GOT3 (cell line): ENCODE results near the gene PTPRT.

Source experiments
- DNase-seq: peaks from one replicate; lab custom pipeline; 2025; ENCODE audit warnings: mixed read lengths; lab: John Stamatoyannopoulos, UW

PTPRT gene

DNA sequence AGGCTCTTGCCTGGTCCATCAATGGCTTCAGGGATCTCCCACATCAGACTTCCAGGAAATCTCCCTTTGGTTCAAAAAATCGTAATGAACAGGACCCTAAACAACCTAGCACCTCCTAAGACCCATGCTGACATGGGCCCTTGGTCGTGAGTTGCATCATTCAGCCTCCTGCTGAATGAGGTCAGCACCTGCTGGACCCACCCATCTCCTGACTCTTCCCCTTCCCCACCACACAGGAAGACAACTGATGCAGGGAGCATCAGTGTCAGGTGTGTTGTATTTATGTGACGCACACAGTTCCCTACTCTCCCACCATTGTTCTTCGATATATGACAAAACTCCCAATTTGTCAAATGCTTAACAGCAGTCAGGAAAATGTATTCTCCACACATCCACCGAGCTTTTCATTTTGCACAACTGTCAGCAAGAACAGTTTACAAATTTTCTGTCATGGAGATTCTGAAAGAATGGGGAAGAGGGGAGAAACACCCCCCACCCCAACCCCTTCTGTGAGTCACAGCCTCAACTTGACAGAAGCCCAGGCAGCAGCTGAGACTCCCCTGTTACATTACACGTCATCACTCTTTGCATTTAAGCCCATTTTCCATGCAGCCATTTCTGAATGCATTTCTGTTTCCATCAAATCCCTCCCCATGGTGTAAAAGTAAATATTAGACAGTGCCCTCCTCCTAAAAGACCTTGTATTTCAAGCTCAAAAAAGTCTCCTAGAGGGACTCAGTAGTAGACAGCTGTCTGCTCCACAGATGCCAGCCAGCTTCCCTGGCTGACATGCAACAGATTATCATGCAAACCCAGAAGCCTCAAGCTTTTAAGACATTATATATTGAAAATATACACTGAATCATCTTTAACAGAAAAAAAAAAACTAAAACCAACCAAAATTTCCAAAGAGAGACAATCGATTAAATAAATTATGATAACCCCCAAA is 577.5 kb downstream of the PTPRT start:
- DNase-seq = no peak

DNA sequence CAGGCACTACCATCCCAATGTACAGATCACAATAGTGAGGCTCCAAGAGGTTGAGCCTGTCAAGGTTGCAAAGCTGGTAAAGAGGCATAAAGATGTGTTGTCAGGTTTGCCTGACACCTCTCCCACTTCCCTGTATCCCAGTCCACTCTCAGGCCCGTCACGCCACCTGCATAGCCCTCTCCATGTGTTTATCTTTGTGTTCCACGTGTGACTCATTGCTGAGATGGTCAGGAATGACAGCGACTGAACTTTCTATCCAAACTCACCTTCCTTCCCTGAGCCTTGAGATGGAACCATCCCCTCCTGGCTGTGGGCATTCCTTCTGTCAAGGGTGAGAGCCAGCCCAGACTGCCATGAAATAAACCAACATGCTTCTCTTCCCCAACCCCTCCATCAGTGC is 578.3 kb downstream of the PTPRT start:
- DNase-seq = no peak

- no peak for DNase-seq
Observed at GRCh38 chr20:42610070-42610469, 579.6 kb downstream of the PTPRT start.

GRCh38 chr20:42609618-42610017 is 580.1 kb downstream of the PTPRT start:
- no peak for DNase-seq

DNA sequence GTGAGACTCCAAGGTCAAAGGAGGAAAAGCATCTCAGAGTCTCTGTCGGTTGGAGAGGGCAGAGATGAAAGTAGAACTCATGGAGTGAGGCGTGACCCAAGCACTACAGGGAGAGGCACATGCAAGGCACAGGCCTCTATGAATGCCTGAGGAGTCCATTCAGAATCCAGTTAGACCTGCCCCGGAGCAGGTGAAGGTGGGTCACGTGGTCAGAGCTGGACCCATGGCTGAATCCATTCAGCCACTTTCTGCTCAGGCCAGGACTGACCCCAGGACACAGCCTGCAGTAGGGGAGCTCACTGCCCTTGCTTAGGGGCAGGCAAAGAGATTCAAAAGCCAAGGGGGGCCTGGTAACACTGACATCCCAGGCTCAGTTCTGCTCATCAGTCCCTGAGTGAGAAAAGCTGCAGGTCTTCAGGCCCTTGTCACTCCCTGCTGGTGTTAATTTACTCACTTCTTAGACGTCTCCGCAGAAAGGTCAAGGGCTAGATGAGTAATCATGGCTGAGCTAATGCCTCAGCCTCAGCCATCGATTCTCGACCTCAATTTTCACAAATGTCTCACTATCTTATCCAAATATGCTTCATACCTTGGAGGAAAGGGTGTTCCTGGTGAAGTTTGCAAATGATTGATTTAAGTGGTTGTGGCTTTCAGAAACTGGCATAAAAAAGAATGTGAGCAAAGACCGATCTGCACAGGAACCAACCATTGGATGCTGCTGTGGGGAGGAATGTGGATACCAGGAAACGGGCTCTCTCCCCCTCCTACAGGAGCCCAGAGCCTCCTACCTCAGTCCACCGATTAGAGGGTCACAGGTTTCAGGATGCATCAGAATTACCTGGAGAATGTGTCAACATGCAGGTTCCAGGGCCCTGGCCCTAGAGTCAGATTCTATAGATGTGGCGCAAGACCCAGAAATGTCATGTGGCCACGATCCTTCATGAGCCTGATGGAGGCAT is 584.4 kb downstream of the PTPRT start:
- DNase-seq = no peak

GRCh38 chr20:42603655-42604054 is 586.1 kb downstream of the PTPRT start:
- no peak for DNase-seq

- no peak for DNase-seq
Observed at GRCh38 chr20:42598581-42598980, 591.1 kb downstream of the PTPRT start.

- no peak for DNase-seq
Observed at GRCh38 chr20:42595625-42596024, 594.1 kb downstream of the PTPRT start.

DNA sequence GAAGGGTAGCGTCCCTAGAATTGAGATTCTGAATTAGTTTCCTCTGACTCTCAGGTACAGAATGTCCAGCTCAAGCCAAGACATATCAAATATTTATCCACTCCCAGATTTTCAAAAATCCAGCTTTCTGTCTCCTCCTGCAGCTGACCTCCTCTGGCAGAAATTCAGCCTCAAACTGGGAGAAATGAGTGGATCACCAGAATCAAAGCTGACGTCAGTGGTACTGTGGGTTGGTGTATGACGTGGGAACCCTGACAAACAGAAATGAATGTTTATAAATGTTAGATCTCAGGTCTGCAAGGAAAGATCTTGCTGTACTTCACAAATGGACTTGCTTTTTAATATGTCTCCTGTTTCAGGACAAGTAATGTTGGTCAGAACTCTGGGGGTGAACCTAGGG is 595.0 kb downstream of the PTPRT start:
- no peak for DNase-seq

DNA sequence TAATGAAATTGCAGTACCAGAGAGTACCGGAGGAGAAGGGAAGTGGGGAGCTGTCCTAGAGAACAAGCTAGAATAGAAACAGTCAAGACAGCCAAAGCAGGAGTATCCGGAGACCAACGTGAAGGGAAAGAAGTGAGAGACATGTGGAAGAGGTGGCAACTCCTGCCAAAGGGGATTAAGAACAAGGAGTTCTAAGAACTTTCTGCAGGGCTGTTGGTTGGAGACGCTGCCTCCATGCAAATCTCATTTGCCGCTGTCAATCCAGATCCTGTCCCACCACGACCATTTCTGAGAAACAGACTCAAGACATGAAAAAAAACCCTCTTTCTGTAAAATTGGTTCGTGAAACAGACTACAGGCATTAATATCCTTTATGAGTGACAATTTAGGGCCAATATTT is 595.7 kb downstream of the PTPRT start:
- no peak for DNase-seq

DNA sequence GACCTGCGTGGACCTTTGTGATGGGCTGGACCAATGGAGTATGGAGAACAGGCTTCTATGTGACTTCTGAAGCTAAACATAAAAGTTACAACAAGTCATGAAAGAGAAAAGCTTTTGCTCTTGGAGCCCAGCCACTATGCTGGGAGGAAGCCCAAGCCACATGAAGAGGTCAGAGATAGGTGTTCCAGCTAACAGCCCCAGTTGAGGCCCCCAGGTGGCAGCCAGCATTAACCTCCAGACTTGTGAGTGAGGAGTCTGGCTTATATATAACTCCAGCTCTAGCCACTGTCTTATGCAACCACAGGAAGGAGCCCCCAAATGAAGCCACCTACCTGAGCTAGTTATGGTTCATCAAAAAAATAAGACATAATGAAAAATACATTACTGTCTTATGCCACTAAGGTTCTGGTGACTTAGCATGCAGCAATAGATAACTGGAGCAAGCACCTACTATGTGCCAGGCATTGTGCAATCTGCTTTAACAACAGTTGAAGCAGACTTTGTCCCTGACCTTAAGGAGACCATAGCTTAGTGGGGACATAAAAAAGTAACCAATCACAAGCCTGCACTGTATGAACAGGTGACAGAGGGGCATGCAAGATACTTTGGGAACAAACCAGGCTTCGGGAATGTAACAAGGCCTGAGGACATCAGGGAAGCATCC is 599.6 kb downstream of the PTPRT start:
- DNase-seq = no peak

DNA sequence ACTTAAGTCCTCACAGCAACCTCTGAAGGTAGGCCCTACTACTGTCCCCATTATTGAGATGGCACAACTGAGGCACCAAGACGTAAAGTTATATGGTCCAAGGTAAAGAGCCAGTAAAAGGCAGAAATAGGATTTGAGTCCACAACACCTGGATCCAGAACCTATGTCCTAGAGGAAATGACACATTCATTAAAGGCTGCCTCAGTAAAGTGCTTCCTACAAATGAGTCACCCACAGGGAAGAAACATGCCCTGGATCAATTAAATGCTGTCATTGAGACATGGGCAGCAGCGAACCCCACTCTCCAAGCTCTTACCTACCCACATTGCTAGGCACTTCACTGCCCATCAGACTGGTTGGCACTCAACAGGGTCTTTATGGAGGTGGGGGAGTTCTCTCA is 600.9 kb downstream of the PTPRT start:
- DNase-seq = no peak

GRCh38 chr20:42587427-42587826 is 602.3 kb downstream of the PTPRT start:
- no peak for DNase-seq

- DNase-seq = no peak
Observed at GRCh38 chr20:42581311-42581710, 608.4 kb downstream of the PTPRT start.

- no peak for DNase-seq
Observed at GRCh38 chr20:42576167-42576566, 613.5 kb downstream of the PTPRT start.

DNA sequence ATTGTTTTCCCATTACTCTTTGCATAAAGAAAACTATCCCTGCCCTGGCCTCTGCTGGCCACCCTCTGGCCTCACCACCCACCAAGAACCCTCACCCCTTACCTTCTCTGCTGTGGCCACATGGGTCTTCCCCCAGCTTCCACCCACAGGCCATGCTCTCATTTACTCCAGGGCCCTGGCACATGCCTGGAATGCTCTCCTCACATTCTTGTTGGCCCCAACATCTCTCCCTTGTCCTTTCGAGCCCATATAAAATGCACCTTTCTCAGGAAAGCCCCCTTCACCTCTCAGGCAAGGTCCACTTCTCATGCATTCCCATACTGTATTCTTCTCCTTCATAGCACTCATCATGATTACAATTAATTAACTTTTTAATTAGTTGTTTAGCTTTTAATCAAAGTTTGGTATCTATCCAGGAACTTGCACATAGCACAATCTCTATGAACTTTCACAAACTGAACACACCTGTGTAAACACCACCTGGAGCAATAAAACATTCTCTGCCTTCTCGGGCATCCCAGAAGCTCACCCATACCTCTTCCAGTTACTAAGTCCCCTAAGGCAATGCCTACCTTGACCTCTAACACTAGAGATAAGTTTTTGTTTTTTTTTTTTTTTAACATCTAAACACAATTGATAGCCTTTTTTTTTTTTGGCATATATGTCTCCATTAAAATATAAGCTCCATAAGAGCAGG is 617.2 kb downstream of the PTPRT start:
- DNase-seq = no peak

GRCh38 chr20:42567409-42567808 is 622.3 kb downstream of the PTPRT start:
- no peak for DNase-seq

- DNase-seq = no peak
Observed at GRCh38 chr20:42565235-42565995, 624.3 kb downstream of the PTPRT start.

- DNase-seq = no peak
Observed at GRCh38 chr20:42559665-42560064, 630.0 kb downstream of the PTPRT start.

- no peak for DNase-seq
Observed at GRCh38 chr20:42556575-42556974, 633.1 kb downstream of the PTPRT start.

DNA sequence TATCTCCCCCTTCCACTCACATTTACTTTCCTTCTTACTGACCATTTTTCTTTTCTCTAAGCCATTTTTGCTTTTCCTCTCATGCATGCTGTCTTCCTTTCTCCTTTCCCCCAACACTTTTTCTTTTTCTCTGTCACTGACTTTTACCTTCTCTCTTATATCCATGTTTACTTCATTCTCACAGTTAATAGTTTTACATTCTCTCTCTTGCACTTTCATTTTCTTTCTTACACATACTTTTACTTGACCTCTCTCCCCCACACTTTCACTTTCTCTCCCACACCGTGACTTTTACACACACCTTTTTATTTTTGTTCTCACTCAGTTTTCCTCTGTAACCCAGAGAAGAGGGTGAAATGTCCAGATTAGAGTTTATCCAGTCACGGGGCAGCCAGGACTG is 636.3 kb downstream of the PTPRT start:
- no peak for DNase-seq
